Astrocyte (in vitro differentiated cells and primary cell): ENCODE measurements around the gene TPGS1. TPM values are rescaled to one million over a fixed set of nuclear protein-coding genes. Genes with fewer than 3 reads are reported as not detected.

Experiments used
- DNase-seq: peaks from one replicate; pipeline ENCODE4 v3.0.0-alpha.2; 2010; ENCODE audit warnings: low read depth
- FAIRE-seq: peaks from 2 replicates; lab custom pipeline; 2011; peaks lifted over from hg19 to GRCh38; lab: Jason Lieb, UNC
- H2AFZ ChIP-seq: 2 replicates; pipeline ENCODE4 v1.6.0; 2012; ENCODE audit warnings: low read depth, low read length, inconsistent platforms
- H3K27ac ChIP-seq: 2 replicates; pipeline ENCODE4 v1.5.1; 2011; ENCODE audit warnings: low read depth, low read length, inconsistent platforms
- H3K27me3 ChIP-seq: 2 replicates; pipeline ENCODE4 v1.6.0; 2011; ENCODE audit warnings: low read length, inconsistent platforms; ENCODE audit not compliant: insufficient read depth
- H3K36me3 ChIP-seq: 2 replicates; pipeline ENCODE4 v1.5.1; 2011; ENCODE audit warnings: low read length, inconsistent platforms; ENCODE audit not compliant: insufficient read depth
- H3K4me1 ChIP-seq: 2 replicates; pipeline ENCODE4 v1.5.1; 2011; ENCODE audit warnings: low read length, inconsistent platforms; ENCODE audit not compliant: insufficient read depth
- H3K4me2 ChIP-seq: 2 replicates; pipeline ENCODE4 v1.6.0; 2012; ENCODE audit warnings: low read length, inconsistent platforms
- H3K4me3 ChIP-seq: 2 replicates; pipeline ENCODE4 v1.5.1; 2011; ENCODE audit warnings: low read depth, mild to moderate bottlenecking, low read length, inconsistent platforms; ENCODE audit not compliant: insufficient read depth
- H3K79me2 ChIP-seq: 2 replicates; pipeline ENCODE4 v1.6.0; 2012; ENCODE audit warnings: mild to moderate bottlenecking, low read length, inconsistent platforms; ENCODE audit not compliant: insufficient read depth
- H3K9ac ChIP-seq: 2 replicates; pipeline ENCODE4 v1.6.0; 2012; ENCODE audit warnings: mild to moderate bottlenecking, low read length, inconsistent platforms
- H3K9me3 ChIP-seq: 2 replicates; pipeline ENCODE4 v1.5.1; 2012; ENCODE audit warnings: low read depth, mild to moderate bottlenecking, low read length, inconsistent platforms; ENCODE audit not compliant: insufficient read depth
- H4K20me1 ChIP-seq: 2 replicates; pipeline ENCODE4 v1.6.0; 2012; ENCODE audit warnings: low read length, inconsistent platforms; ENCODE audit not compliant: insufficient read depth
- H3K27ac Mint-ChIP-seq: one replicate; pipeline ENCODE4 v1.8.0; 2021; ENCODE audit warnings: mild to moderate bottlenecking, mixed read lengths; ENCODE audit not compliant: unreplicated experiment
- H3K27me3 Mint-ChIP-seq: one replicate; pipeline ENCODE4 v1.8.0; 2021; ENCODE audit warnings: low read depth, mixed read lengths; ENCODE audit not compliant: unreplicated experiment
- H3K36me3 Mint-ChIP-seq: one replicate; pipeline ENCODE4 v1.8.0; 2021; ENCODE audit warnings: low read depth, mixed read lengths; ENCODE audit not compliant: unreplicated experiment
- H3K4me1 Mint-ChIP-seq: one replicate; pipeline ENCODE4 v1.8.0; 2021; ENCODE audit warnings: low read depth, mixed read lengths; ENCODE audit not compliant: unreplicated experiment
- H3K4me3 Mint-ChIP-seq: one replicate; pipeline ENCODE4 v1.8.0; 2021; ENCODE audit warnings: mild to moderate bottlenecking, moderate library complexity, mixed read lengths; ENCODE audit not compliant: unreplicated experiment
- H3K9me3 Mint-ChIP-seq: one replicate; pipeline ENCODE4 v1.8.0; 2021; ENCODE audit warnings: mild to moderate bottlenecking, mixed read lengths; ENCODE audit not compliant: unreplicated experiment
- EZH2 ChIP-seq: IDR thresholded peaks from 2 replicates; pipeline ENCODE4 v1.6.1; 2012; ENCODE audit warnings: mild to moderate bottlenecking, low read length, inconsistent platforms; ENCODE audit not compliant: insufficient read depth
- total RNA-seq: library from RNA; stranded (reverse); gene quantifications from 2 replicates; pipeline ENCODE4 v1.2.1, GENCODE V29; 2021
- TF ChIP-seq, protein P1 (sequence below): IDR thresholded peaks from 2 replicates; pipeline ENCODE4 v1.5.1; 2011; ENCODE audit warnings: low read depth, mild to moderate bottlenecking, inconsistent platforms, low read length, moderate library complexity; ENCODE audit not compliant: insufficient read depth

The TPGS1 gene
- total RNA-seq, 1 donor from 2014 or later: 17.9 TPM

DNA sequence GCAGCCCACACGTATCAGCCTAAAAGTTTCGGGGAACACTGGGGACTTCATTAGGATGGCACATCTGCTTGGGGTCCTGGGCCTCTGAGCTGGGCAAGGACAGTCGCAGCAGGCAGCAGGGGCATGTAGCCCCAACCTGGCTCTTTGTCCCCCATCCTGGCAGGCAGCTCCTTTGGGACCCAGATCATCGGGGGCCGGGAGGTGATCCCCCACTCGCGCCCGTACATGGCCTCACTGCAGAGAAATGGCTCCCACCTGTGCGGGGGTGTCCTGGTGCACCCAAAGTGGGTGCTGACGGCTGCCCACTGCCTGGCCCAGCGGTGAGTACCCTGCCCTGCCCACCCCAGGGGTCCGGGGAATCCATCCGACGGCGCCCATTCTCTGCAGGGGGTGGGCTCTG, 39.8 kb downstream of the TPGS1 start:
- Histone ChIP-seq H3K4me3 (no peak overlapping the region), H3K4me2 (no peak overlapping the region), H3K36me3 (no peaks in the 10 kb centered on the region), H4K20me1 (peaks cover 4% of the 10 kb centered on the region), H3K27ac (no peak overlapping the region), H3K9ac (no peak overlapping the region), H3K27me3 (no peaks in the 10 kb centered on the region), H2AFZ (no peak overlapping the region), H3K9me3 (no peaks in the 10 kb centered on the region), H3K79me2 (no peaks in the 10 kb centered on the region), H3K4me1 (no peaks in the 10 kb centered on the region)
- DNase-seq (no peak), FAIRE-seq (no peak)
- no peaks in the 10 kb centered on the region for H3K9me3 Mint-ChIP-seq
- H3K27ac Mint-ChIP-seq: no peak overlapping the region
- no peaks in the 10 kb centered on the region for H3K4me1 Mint-ChIP-seq
- no peaks in the 10 kb centered on the region for H3K27me3 Mint-ChIP-seq
- no peak overlapping the region for H3K4me3 Mint-ChIP-seq
- TF ChIP-seq, protein P1, sequence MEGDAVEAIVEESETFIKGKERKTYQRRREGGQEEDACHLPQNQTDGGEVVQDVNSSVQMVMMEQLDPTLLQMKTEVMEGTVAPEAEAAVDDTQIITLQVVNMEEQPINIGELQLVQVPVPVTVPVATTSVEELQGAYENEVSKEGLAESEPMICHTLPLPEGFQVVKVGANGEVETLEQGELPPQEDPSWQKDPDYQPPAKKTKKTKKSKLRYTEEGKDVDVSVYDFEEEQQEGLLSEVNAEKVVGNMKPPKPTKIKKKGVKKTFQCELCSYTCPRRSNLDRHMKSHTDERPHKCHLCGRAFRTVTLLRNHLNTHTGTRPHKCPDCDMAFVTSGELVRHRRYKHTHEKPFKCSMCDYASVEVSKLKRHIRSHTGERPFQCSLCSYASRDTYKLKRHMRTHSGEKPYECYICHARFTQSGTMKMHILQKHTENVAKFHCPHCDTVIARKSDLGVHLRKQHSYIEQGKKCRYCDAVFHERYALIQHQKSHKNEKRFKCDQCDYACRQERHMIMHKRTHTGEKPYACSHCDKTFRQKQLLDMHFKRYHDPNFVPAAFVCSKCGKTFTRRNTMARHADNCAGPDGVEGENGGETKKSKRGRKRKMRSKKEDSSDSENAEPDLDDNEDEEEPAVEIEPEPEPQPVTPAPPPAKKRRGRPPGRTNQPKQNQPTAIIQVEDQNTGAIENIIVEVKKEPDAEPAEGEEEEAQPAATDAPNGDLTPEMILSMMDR: no peak
- no peak for TF ChIP-seq EZH2
- peaks cover 2% of the 10 kb centered on the region for H3K36me3 Mint-ChIP-seq

DNA sequence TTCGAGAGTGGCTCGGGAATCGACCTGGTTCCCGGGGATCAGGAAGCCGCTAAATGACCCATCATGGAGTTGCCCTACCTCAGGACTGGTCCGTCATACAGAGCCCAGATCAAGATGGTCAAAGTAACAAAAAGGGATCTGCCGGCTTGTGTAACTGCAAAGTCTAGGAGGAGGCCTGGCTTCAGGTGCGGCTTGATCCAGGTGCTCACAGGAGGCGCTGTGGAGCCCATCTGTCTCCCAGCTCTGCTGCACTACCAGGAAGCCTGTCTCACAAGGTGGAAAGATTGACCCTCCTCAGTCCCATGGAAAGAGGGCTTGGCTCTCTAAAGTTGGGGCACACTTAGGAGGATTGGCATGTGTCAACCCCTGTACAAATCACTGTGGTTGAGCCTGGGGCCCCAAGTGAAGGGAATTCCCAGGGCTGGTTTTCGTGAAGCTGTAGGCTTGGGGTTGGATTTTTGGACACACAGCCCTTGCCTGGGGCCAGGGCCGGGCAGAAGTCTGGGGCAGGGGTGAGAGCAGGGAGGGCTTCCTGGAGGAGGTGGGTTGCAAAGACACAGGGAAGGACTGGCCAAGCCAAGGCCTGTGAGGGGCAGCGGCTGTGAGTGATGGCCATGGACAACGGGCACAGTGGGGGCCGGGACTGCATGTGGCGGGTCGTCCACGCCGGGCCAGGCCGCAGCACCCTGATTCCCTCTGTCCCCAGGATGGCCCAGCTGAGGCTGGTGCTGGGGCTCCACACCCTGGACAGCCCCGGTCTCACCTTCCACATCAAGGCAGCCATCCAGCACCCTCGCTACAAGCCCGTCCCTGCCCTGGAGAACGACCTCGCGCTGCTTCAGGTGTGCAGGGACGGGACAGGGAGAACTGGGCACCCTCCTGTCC, 40.8 kb downstream of the TPGS1 start:
- Mint-ChIP-seq H3K27me3 (no peaks in the 10 kb centered on the region), H3K36me3 (peaks cover 2% of the 10 kb centered on the region), H3K4me3 (no peak overlapping the region), H3K4me1 (no peaks in the 10 kb centered on the region), H3K9me3 (no peaks in the 10 kb centered on the region), H3K27ac (no peak overlapping the region)
- no peak for DNase-seq
- no peaks in the 10 kb centered on the region for H3K4me1 ChIP-seq
- no peak overlapping the region for H3K4me2 ChIP-seq
- no peak overlapping the region for H3K4me3 ChIP-seq
- no peaks in the 10 kb centered on the region for H3K27me3 ChIP-seq
- FAIRE-seq: no peak
- no peak overlapping the region for H3K9ac ChIP-seq
- peaks cover 4% of the 10 kb centered on the region for H4K20me1 ChIP-seq
- H3K9me3 ChIP-seq: no peaks in the 10 kb centered on the region
- no peak overlapping the region for H3K27ac ChIP-seq
- TF ChIP-seq, protein P1: no peak
- no peak for TF ChIP-seq EZH2
- no peaks in the 10 kb centered on the region for H3K79me2 ChIP-seq
- no peak overlapping the region for H2AFZ ChIP-seq
- H3K36me3 ChIP-seq: no peaks in the 10 kb centered on the region
